Hepatocyte (in vitro differentiated cells): ENCODE results near the gene SPACA9. TPM values are rescaled to one million over a fixed set of nuclear protein-coding genes. Genes with fewer than 3 reads are reported as not detected.

Source experiments
- DNase-seq: peaks from one replicate; pipeline ENCODE4 v3.0.0-alpha.2; 2016; ENCODE audit warnings: low spot score
- H2AFZ ChIP-seq: fragments of 200-600 bp; sonication (generic); 2 replicates; pipeline ENCODE4 v1.6.0; 2016; ENCODE audit warnings: antibody characterized with exemption, mild to moderate bottlenecking
- H3K27ac ChIP-seq: fragments of 200-600 bp; sonication (generic); 2 replicates; pipeline ENCODE4 v1.5.1; 2016; ENCODE audit warnings: mild to moderate bottlenecking
- H3K27me3 ChIP-seq: fragments of 200-600 bp; sonication (generic); 2 replicates; pipeline ENCODE4 v1.6.1; 2016
- H3K36me3 ChIP-seq: fragments of 200-600 bp; sonication (generic); replicated peaks from 2 replicates; pipeline ENCODE4 v1.5.1; 2016; ENCODE audit warnings: low read depth; ENCODE audit not compliant: insufficient read depth
- H3K4me1 ChIP-seq: fragments of 200-600 bp; sonication (generic); 2 replicates; pipeline ENCODE4 v1.5.1; 2016; ENCODE audit warnings: mild to moderate bottlenecking, moderate library complexity; ENCODE audit not compliant: insufficient read depth
- H3K4me2 ChIP-seq: fragments of 200-600 bp; sonication (generic); 2 replicates; pipeline ENCODE4 v1.6.0; 2016
- H3K4me3 ChIP-seq: fragments of 200-600 bp; sonication (generic); 2 replicates; pipeline ENCODE4 v1.5.1; 2016; ENCODE audit warnings: mild to moderate bottlenecking
- H3K79me2 ChIP-seq: fragments of 200-600 bp; sonication (generic); 2 replicates; pipeline ENCODE4 v1.6.0; 2017; ENCODE audit warnings: mild to moderate bottlenecking
- H3K9me2 ChIP-seq: fragments of 200-600 bp; sonication (generic); replicated peaks from 2 replicates; pipeline ENCODE4 v1.6.0; 2017; ENCODE audit warnings: mild to moderate bottlenecking; ENCODE audit not compliant: insufficient read depth
- H3K9me3 ChIP-seq: fragments of 200-600 bp; sonication (generic); 2 replicates; pipeline ENCODE4 v1.5.1; 2016; ENCODE audit warnings: low read depth, mild to moderate bottlenecking
- H4K20me1 ChIP-seq: fragments of 200-600 bp; sonication (generic); 2 replicates; pipeline ENCODE4 v1.6.0; 2016; ENCODE audit warnings: mild to moderate bottlenecking; ENCODE audit not compliant: insufficient read depth, poor library complexity, severe bottlenecking
- CTCF ChIP-seq: fragments of 200-600 bp; sonication (generic); IDR thresholded peaks from 2 replicates; pipeline ENCODE4 v1.5.1; 2016; ENCODE audit warnings: antibody characterized with exemption, mild to moderate bottlenecking; ENCODE audit not compliant: poor library complexity
- EZH2 ChIP-seq: fragments of 200-600 bp; sonication (generic); IDR thresholded peaks from 2 replicates; pipeline ENCODE4 v1.6.1; 2016; ENCODE audit warnings: antibody characterized with exemption, mild to moderate bottlenecking, borderline replicate concordance
- EZH2phosphoT487 ChIP-seq: fragments of 200-600 bp; sonication (generic); IDR thresholded peaks from one replicate; pipeline ENCODE4 v1.6.1; 2018; ENCODE audit warnings: antibody characterized with exemption, mild to moderate bottlenecking, low read depth, moderate library complexity; ENCODE audit not compliant: unreplicated experiment, severe bottlenecking
- WGBS: methylation state at CpG from one replicate; pipeline ENCODE4 v1.1.6; 2016; ENCODE audit warnings: low lambda C conversion rate; ENCODE audit errors: missing lambda C conversion rate; 5-methylcytosine and 5-hydroxymethylcytosine counted together
- polyA plus RNA-seq: library from polyadenylated mRNA; unstranded; fragments of >200 nt; fragmentation: Nextera tagmentation; extraction: Ambion mirVana; gene quantifications from 2 replicates; pipeline ENCODE4 v1.2.1, GENCODE V29; 2016
- total RNA-seq: library from RNA; depleted of rRNA; stranded (reverse); fragments of >200 nt; gene quantifications from 2 replicates; pipeline ENCODE4 v1.2.3, GENCODE V29; 2014

Gene SPACA9
- total and polyA plus RNA-seq, 2 experiments from 2014 or later: 1.9 to 3.3 TPM

DNA sequence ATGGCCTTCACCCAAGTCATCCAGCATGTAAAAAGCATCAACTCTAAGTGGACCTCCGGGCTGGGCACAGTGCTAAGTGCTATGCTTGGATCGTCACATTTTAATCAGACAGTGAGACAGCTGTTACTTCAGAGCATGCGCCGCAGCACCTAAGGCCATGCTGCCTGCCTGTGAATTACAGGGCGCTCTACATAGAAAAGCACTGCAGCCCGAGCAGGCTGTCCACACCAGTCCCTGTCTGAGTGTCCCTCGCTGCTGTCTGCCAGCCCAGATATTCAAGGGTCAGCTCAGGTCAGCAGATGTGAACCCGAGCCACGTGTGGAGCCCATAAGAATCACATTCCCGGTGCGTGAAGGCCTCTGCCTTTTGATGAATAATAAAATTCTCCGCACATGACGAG, 37.7 kb upstream of the SPACA9 start:
- no peaks in the 10 kb centered on the region for H3K27me3 ChIP-seq
- H3K27ac ChIP-seq: no peak overlapping the region
- no peaks in the 10 kb centered on the region for H3K9me2 ChIP-seq
- no peaks in the 10 kb centered on the region for H3K9me3 ChIP-seq
- DNase-seq: no peak
- TF ChIP-seq EZH2 (no peak), CTCF (no peak)
- H3K4me3 ChIP-seq: no peak overlapping the region
- 82% methylated on average over 13 of the region's 13 CpGs for WGBS
- H2AFZ ChIP-seq: no peak overlapping the region
- no peaks in the 10 kb centered on the region for H3K79me2 ChIP-seq
- no peak overlapping the region for H3K4me2 ChIP-seq
- no peaks in the 10 kb centered on the region for H3K36me3 ChIP-seq
- no peaks in the 10 kb centered on the region for H4K20me1 ChIP-seq
- H3K4me1 ChIP-seq: no peaks in the 10 kb centered on the region

- Histone ChIP-seq H4K20me1 (no peaks in the 10 kb centered on the region), H3K4me2 (no peak overlapping the region), H2AFZ (no peak overlapping the region), H3K4me3 (no peak overlapping the region), H3K36me3 (no peaks in the 10 kb centered on the region), H3K27ac (no peak overlapping the region), H3K4me1 (no peaks in the 10 kb centered on the region), H3K27me3 (no peaks in the 10 kb centered on the region), H3K79me2 (no peaks in the 10 kb centered on the region), H3K9me2 (no peaks in the 10 kb centered on the region), H3K9me3 (no peaks in the 10 kb centered on the region)
- no peak for DNase-seq
- WGBS: 74% methylated on average over 5 of the region's 5 CpGs
- TF ChIP-seq EZH2phosphoT487 (no peak), CTCF (no peak), EZH2 (no peak)
Observed at GRCh38 chr9:132842124-132843044, 36.3 kb upstream of the SPACA9 start.

- no peaks in the 10 kb centered on the region for H3K27me3 ChIP-seq
- no peak overlapping the region for H3K4me3 ChIP-seq
- no peaks in the 10 kb centered on the region for H3K9me2 ChIP-seq
- no peak overlapping the region for H2AFZ ChIP-seq
- no peaks in the 10 kb centered on the region for H3K36me3 ChIP-seq
- TF ChIP-seq EZH2phosphoT487 (no peak), EZH2 (no peak), CTCF (no peak)
- H3K9me3 ChIP-seq: no peaks in the 10 kb centered on the region
- no peak for DNase-seq
- no peaks in the 10 kb centered on the region for H3K4me1 ChIP-seq
- H4K20me1 ChIP-seq: no peaks in the 10 kb centered on the region
- no peak overlapping the region for H3K4me2 ChIP-seq
- WGBS: 87% methylated on average over 12 of the region's 12 CpGs
- no peak overlapping the region for H3K27ac ChIP-seq
- H3K79me2 ChIP-seq: no peaks in the 10 kb centered on the region
Observed at GRCh38 chr9:132846109-132846917, 32.4 kb upstream of the SPACA9 start.
